H1 (cell line): ENCODE measurements around the gene CADM2. TPM values are rescaled to one million over a fixed set of nuclear protein-coding genes. Genes with fewer than 3 reads are reported as not detected.

Experiments used
- CTCF ChIA-PET: fragments of 300-600 bp; sonication (Branson Sonifier 250); formaldehyde crosslinking; loops from one replicate; lab custom pipeline; 2021; ENCODE audit not compliant: partially characterized antibody; lab: Charles Lee
- POLR2A ChIA-PET: fragments of 300-600 bp; sonication (Branson Sonifier 250); formaldehyde crosslinking; loops from one replicate; lab custom pipeline; 2021; ENCODE audit warnings: inconsistent platforms; ENCODE audit not compliant: partially characterized antibody; lab: Charles Lee
- DNase-seq, 2 experiments: peaks; one replicate each; pipeline versions ENCODE4 v3.0.0 to v3.0.0-alpha.2; 2010 to 2022; ENCODE audit warnings: low spot score in 2 of 2, low read depth in 1 of 2, mixed read lengths in 1 of 2
- FAIRE-seq: peaks from 2 replicates; lab custom pipeline; 2011; peaks lifted over from hg19 to GRCh38; lab: Jason Lieb, UNC
- H2AFZ ChIP-seq: 2 replicates; pipeline ENCODE4 v1.8.1; 2012; ENCODE audit warnings: low read length, inconsistent platforms
- H2AK5ac ChIP-seq: 2 replicates; pipeline ENCODE4 v1.6.1; 2013; ENCODE audit warnings: low read depth, low read length
- H2BK120ac ChIP-seq: replicated peaks from 2 replicates; pipeline ENCODE3; 2013; ENCODE audit warnings: low read depth, low read length, inconsistent platforms
- H2BK12ac ChIP-seq: 2 replicates; pipeline ENCODE4 v1.6.1; 2013; ENCODE audit warnings: low read depth, low read length
- H2BK15ac ChIP-seq: 2 replicates; pipeline ENCODE4 v1.6.1; 2013; ENCODE audit warnings: low read length
- H2BK20ac ChIP-seq: 2 replicates; pipeline ENCODE4 v1.6.1; 2013; ENCODE audit warnings: low read length
- H2BK5ac ChIP-seq: 2 replicates; pipeline ENCODE4 v1.6.1; 2013; ENCODE audit warnings: low read depth, low read length
- H3K14ac ChIP-seq: 2 replicates; pipeline ENCODE4 v1.6.1; 2013; ENCODE audit warnings: inconsistent platforms; ENCODE audit not compliant: insufficient read length
- H3K18ac ChIP-seq: 2 replicates; pipeline ENCODE4 v1.6.1; 2013; ENCODE audit warnings: low read length; ENCODE audit errors: extremely low read depth
- H3K23ac ChIP-seq: 2 replicates; pipeline ENCODE4 v1.6.1; 2013; ENCODE audit warnings: inconsistent platforms; ENCODE audit not compliant: insufficient read length
- H3K23me2 ChIP-seq: 2 replicates; pipeline ENCODE4 v1.6.1; 2013; ENCODE audit warnings: low read depth, low read length
- H3K27ac ChIP-seq: 2 replicates; pipeline ENCODE4 v1.6.1; 2011; ENCODE audit warnings: low read depth, low read length, inconsistent platforms
- H3K27me3 ChIP-seq, 4 experiments: replicated peaks in 1 of 4; 1 replicate in 1 of 4; 2 replicates in 3 of 4; pipeline versions ENCODE4 v1.6.1 to v1.8.1; 2011 to 2013; ENCODE audit warnings: low read length in 3 of 4, mild to moderate bottlenecking in 3 of 4, inconsistent platforms in 2 of 4, mixed read lengths in 2 of 4, moderate library complexity in 1 of 4; ENCODE audit not compliant: control insufficient read depth in 3 of 4, insufficient read depth in 3 of 4; ENCODE audit errors: extremely low read depth in 1 of 4
- H3K36me3 ChIP-seq, 4 experiments: 2 replicates each; pipeline versions ENCODE4 v1.6.1 to v1.8.1; 2011 to 2013; ENCODE audit warnings: mild to moderate bottlenecking in 4 of 4, low read length in 3 of 4, moderate library complexity in 2 of 4, control low read depth in 1 of 4, inconsistent platforms in 1 of 4; ENCODE audit not compliant: insufficient read depth in 4 of 4, control insufficient read depth in 2 of 4
- H3K4ac ChIP-seq: replicated peaks from 2 replicates; pipeline ENCODE3; 2013; ENCODE audit warnings: low read length, low read depth, mixed read lengths, inconsistent platforms; ENCODE audit not compliant: insufficient read length
- H3K4me1 ChIP-seq, 4 experiments: replicated peaks in 1 of 4; 1 replicate in 1 of 4; 2 replicates in 3 of 4; pipeline versions ENCODE4 v1.6.1 to v1.8.1; 2011 to 2013; ENCODE audit warnings: low read length in 3 of 4, inconsistent platforms in 2 of 4, mixed read lengths in 1 of 4; ENCODE audit not compliant: insufficient read depth in 4 of 4, control insufficient read depth in 3 of 4
- H3K4me2 ChIP-seq, 2 experiments: 2 replicates each; pipeline versions ENCODE4 v1.6.1 to v1.8.1; 2011 to 2013; ENCODE audit warnings: low read depth in 2 of 2, low read length in 2 of 2, control low read depth in 1 of 2, inconsistent platforms in 1 of 2, mild to moderate bottlenecking in 1 of 2; ENCODE audit not compliant: insufficient read depth in 1 of 2
- H3K4me3 ChIP-seq, 4 experiments: fragments of 200-600, 300-600 bp in 1 of 4; sonication (generic), shearing (Covaris generic), sonication (Bioruptor Twin) in 1 of 4; 2 replicates each; pipeline versions ENCODE4 v1.5.1 to v1.8.1; 2011 to 2016; ENCODE audit warnings: low read length in 4 of 4, low read depth in 3 of 4, control low read depth in 2 of 4, inconsistent platforms in 2 of 4, mild to moderate bottlenecking in 2 of 4, mixed read lengths in 1 of 4, moderate library complexity in 1 of 4; ENCODE audit not compliant: insufficient read depth in 2 of 4; ENCODE audit errors: extremely low read depth in 1 of 4
- H3K56ac ChIP-seq: replicated peaks from 2 replicates; pipeline ENCODE3; 2013; ENCODE audit warnings: low read depth, mild to moderate bottlenecking, mixed read lengths, low read length, inconsistent platforms; ENCODE audit not compliant: insufficient read length
- H3K79me1 ChIP-seq: 2 replicates; pipeline ENCODE4 v1.6.1; 2013; ENCODE audit warnings: low read depth, low read length, control low read depth
- H3K79me2 ChIP-seq, 2 experiments: 2 replicates each; pipeline versions ENCODE4 v1.6.1 to v1.8.1; 2012 to 2013; ENCODE audit warnings: low read length in 2 of 2, mild to moderate bottlenecking in 2 of 2, inconsistent platforms in 1 of 2; ENCODE audit not compliant: insufficient read depth in 2 of 2, control insufficient read depth in 1 of 2
- H3K9ac ChIP-seq, 4 experiments: replicated peaks in 1 of 4; 1 replicate in 1 of 4; 2 replicates in 3 of 4; pipeline versions ENCODE4 v1.6.1 to v1.8.1; 2011 to 2013; ENCODE audit warnings: low read depth in 3 of 4, low read length in 3 of 4, control low read depth in 2 of 4, mild to moderate bottlenecking in 2 of 4, moderate library complexity in 2 of 4, inconsistent platforms in 1 of 4; ENCODE audit errors: extremely low read depth in 1 of 4
- H3K9me3 ChIP-seq, 2 experiments: 2 replicates each; pipeline versions ENCODE4 v1.6.1 to v1.8.1; 2012 to 2013; ENCODE audit warnings: mild to moderate bottlenecking in 2 of 2, moderate library complexity in 2 of 2, control low read depth in 1 of 2, inconsistent platforms in 1 of 2, low read depth in 1 of 2, low read length in 1 of 2, mixed read lengths in 1 of 2; ENCODE audit not compliant: insufficient read depth in 2 of 2
- H4K20me1 ChIP-seq, 2 experiments: replicated peaks in 1 of 2; 2 replicates each; pipeline versions ENCODE3 to v1.8.1; 2011 to 2013; ENCODE audit warnings: inconsistent platforms in 2 of 2, low read length in 2 of 2, mild to moderate bottlenecking in 1 of 2; ENCODE audit not compliant: insufficient read depth in 2 of 2, control insufficient read depth in 1 of 2
- H4K5ac ChIP-seq: 2 replicates; pipeline ENCODE4 v1.6.1; 2013; ENCODE audit warnings: low read length, low read depth, mixed read lengths, inconsistent platforms; ENCODE audit not compliant: insufficient read length
- H4K8ac ChIP-seq: 2 replicates; pipeline ENCODE4 v1.8.0; 2013; ENCODE audit warnings: mild to moderate bottlenecking, moderate library complexity, low read length, inconsistent platforms; ENCODE audit not compliant: insufficient read depth; ENCODE audit errors: extremely low read depth
- H4K91ac ChIP-seq: replicated peaks from 2 replicates; pipeline ENCODE3; 2013; ENCODE audit warnings: low read length, mixed read lengths, inconsistent platforms; ENCODE audit not compliant: insufficient read length
- ASH2L ChIP-seq: fragments of 200-600, 300-600 bp; sonication (generic); IDR thresholded peaks from one replicate; pipeline ENCODE4 v1.7.1; 2017; ENCODE audit warnings: low read length
- BRCA1 ChIP-seq: IDR thresholded peaks from 2 replicates; pipeline ENCODE4 v1.6.1; 2012; ENCODE audit warnings: low read depth, low read length, improper control_type of control experiment
- CBX5 ChIP-seq: fragments of 300-800, 300-1000 bp; sonication (generic); IDR thresholded peaks from 2 replicates; pipeline ENCODE4 v1.7.1; 2016; ENCODE audit warnings: antibody characterized with exemption, low read length, low read depth
- CBX8 ChIP-seq: fragments of 300-800, 300-1000 bp; sonication (generic); IDR thresholded peaks from 2 replicates; pipeline ENCODE4 v1.7.1; 2016; ENCODE audit warnings: low read depth, low read length, borderline replicate concordance
- CREB1 ChIP-seq: IDR thresholded peaks from 2 replicates; pipeline ENCODE4 v1.6.1; 2012; ENCODE audit warnings: inconsistent platforms
- CTBP2 ChIP-seq: IDR thresholded peaks from 2 replicates; pipeline ENCODE4 v1.7.0; 2011; ENCODE audit warnings: borderline replicate concordance, mild to moderate bottlenecking, moderate library complexity, mixed read lengths, low read length; ENCODE audit not compliant: insufficient read depth, insufficient read length
- EGR1 ChIP-seq: IDR thresholded peaks from 2 replicates; pipeline ENCODE4 v1.6.1; 2011; ENCODE audit warnings: low read depth, low read length, borderline replicate concordance
- FOSL1 ChIP-seq: IDR thresholded peaks from 2 replicates; pipeline ENCODE4 v1.6.1; 2011; ENCODE audit warnings: mild to moderate bottlenecking, low read depth, low read length, moderate library complexity; ENCODE audit not compliant: insufficient read depth
- KDM1A ChIP-seq: fragments of 200-600, 300-600 bp; sonication (generic); IDR thresholded peaks from 2 replicates; pipeline ENCODE4 v1.7.1; 2016; ENCODE audit warnings: mild to moderate bottlenecking, low read length, borderline replicate concordance
- PHF8 ChIP-seq: fragments of 200-600 bp; sonication (generic); conservative IDR thresholded peaks from 2 replicates; pipeline ENCODE4 v1.7.1; 2012; ENCODE audit warnings: low read depth, mild to moderate bottlenecking, inconsistent platforms, low read length, moderate library complexity
- POLR2AphosphoS5 ChIP-seq: IDR thresholded peaks from 2 replicates; pipeline ENCODE4 v1.6.1; 2011; ENCODE audit warnings: low read depth, low read length
- SAP30 ChIP-seq: fragments of 300-600 bp; sonication (generic); IDR thresholded peaks from 2 replicates; pipeline ENCODE4 v1.7.1; 2012; ENCODE audit warnings: low read length, moderate library complexity, mild to moderate bottlenecking, inconsistent platforms; ENCODE audit not compliant: insufficient read depth, insufficient replicate concordance
- SP1 ChIP-seq: IDR thresholded peaks from 2 replicates; pipeline ENCODE4 v1.6.1; 2011; ENCODE audit warnings: low read depth, low read length
- ZNF274 ChIP-seq: IDR thresholded peaks from 2 replicates; pipeline ENCODE4 v1.7.0; 2012; ENCODE audit warnings: low read length, borderline replicate concordance; ENCODE audit errors: extremely low read depth
- WGBS, 2 experiments: shearing (Covaris generic) in 1 of 2; methylation state at CpG; one replicate each; pipeline versions ENCODE4 v1.1.6 to v1.1.7; 2013 to 2015; ENCODE audit warnings: low lambda C conversion rate in 2 of 2, mixed read lengths in 2 of 2, inconsistent platforms in 1 of 2, low coverage in 1 of 2, missing lambda C conversion rate in 1 of 2; ENCODE audit not compliant: insufficient replicate concordance in 2 of 2, insufficient coverage in 1 of 2, insufficient read length in 1 of 2; ENCODE audit errors: extremely low coverage in 1 of 2, missing lambda C conversion rate in 1 of 2; 5-methylcytosine and 5-hydroxymethylcytosine counted together
- polyA plus RNA-seq, 7 experiments: library from polyadenylated mRNA; depleted of rRNA in 3 of 7; stranded (reverse) in 5 of 7; unstranded in 2 of 7; fragments of >200 nt in 5 of 7; fragments of 200-250 nt in 2 of 7; gene quantifications; 1 replicate in 5 of 7; 2 replicates in 1 of 7; 4 replicates in 1 of 7; pipeline versions ENCODE4 v1.2.1 to v1.2.3, GENCODE V29; 2011 to 2013; ENCODE audit warnings: missing spikeins in 2 of 7, mixed read lengths in 2 of 7
- total RNA-seq: library from RNA; stranded (reverse); fragmentation: NEBNext Ultra II Directional; extraction: Animal tissue kit (Norgen Biotek cat#: 25700); gene quantifications from 2 replicates; pipeline ENCODE4 v1.2.1, GENCODE V29; 2021
- TF ChIP-seq, protein P1 (sequence below): IDR thresholded peaks from 2 replicates; pipeline ENCODE4 v1.6.1; 2011; ENCODE audit warnings: low read depth, mild to moderate bottlenecking, low read length; ENCODE audit not compliant: insufficient read depth

The CADM2 gene
- total and polyA plus RNA-seq, 2 of the 8 experiments (the other 6 are each of a cell fraction or from before 2014, with no cell fraction given), result 14.9 to 20.9 TPM

DNA sequence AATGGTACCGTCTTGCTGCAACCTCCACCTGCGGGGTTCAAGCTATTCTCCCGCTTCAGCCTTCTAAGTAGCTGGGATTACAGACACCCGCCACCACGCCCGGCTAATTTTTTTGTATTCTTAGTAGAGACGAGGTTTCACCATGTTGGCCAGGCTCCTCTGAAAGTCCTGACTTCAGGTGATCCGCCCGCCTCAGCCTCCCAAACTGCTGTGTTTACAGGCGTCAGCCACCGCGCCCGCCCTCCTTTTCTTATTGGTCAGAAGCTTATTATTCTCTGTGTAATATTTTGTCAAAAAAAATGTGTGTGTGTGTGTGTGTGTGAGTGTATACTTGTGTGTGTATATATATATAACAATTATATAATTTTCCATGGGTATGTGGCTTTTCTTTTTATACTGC lies 425.6 kb downstream of the CADM2 start:
- no peak overlapping the region for H2AK5ac ChIP-seq
- WGBS, 2 experiments, result 94% methylated on average over 13 of the region's 13 CpGs; no CpG with 5 or more reads in 1 of the 2 experiments
- no peak overlapping the region for H4K5ac ChIP-seq
- TF ChIP-seq, protein P1, sequence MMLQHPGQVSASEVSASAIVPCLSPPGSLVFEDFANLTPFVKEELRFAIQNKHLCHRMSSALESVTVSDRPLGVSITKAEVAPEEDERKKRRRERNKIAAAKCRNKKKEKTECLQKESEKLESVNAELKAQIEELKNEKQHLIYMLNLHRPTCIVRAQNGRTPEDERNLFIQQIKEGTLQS, result no peak
- no peak for TF ChIP-seq BRCA1
- TF ChIP-seq EGR1, result no peak
- TF ChIP-seq POLR2AphosphoS5, result no peak
- no peak for TF ChIP-seq FOSL1
- TF ChIP-seq PHF8, result no peak
- no peak for TF ChIP-seq ZNF274
- TF ChIP-seq KDM1A, result no peak
- no peak for TF ChIP-seq CTBP2
- no peak for TF ChIP-seq CBX8
- TF ChIP-seq ASH2L, result no peak
- TF ChIP-seq SP1, result no peak
- TF ChIP-seq CREB1, result no peak
- no peak for TF ChIP-seq CBX5
- no peak for TF ChIP-seq SAP30

More for the DNA sequence above, 425.6 kb downstream of the CADM2 start:
- no peak overlapping the region for H3K14ac ChIP-seq
- no peak overlapping the region for H3K56ac ChIP-seq
- ChIA-PET CTCF (interaction anchor here (1.0 kb wide), 1 partner anchor 182 kb away, joined by 4 read pairs; no protein-coding TSS in a partner anchor), POLR2A (no interaction called here)
- H3K9me3 ChIP-seq, result no peaks in the 10 kb centered on the region
- H3K23ac ChIP-seq, result no peak overlapping the region
- H3K27me3 ChIP-seq, result no peaks in the 10 kb centered on the region
- DNase-seq (no peak), FAIRE-seq (no peak)
- H3K23me2 ChIP-seq, result no peaks in the 10 kb centered on the region
- no peak overlapping the region for H3K27ac ChIP-seq
- H2BK20ac ChIP-seq, result no peak overlapping the region
- H2AFZ ChIP-seq, result no peak overlapping the region
- no peak overlapping the region for H2BK5ac ChIP-seq
- no peak overlapping the region for H3K4me2 ChIP-seq
- no peak overlapping the region for H2BK12ac ChIP-seq
- H3K9ac ChIP-seq, result no peak overlapping the region
- H3K18ac ChIP-seq, result no peak overlapping the region
- H3K4me3 ChIP-seq, result no peak overlapping the region
- no peaks in the 10 kb centered on the region for H3K79me1 ChIP-seq
- H3K36me3 ChIP-seq, result no peaks in the 10 kb centered on the region
- no peak overlapping the region for H3K4ac ChIP-seq
- H3K4me1 ChIP-seq, result no peaks in the 10 kb centered on the region
- H4K20me1 ChIP-seq, result no peaks in the 10 kb centered on the region
- no peak overlapping the region for H4K91ac ChIP-seq
- H3K79me2 ChIP-seq, result no peaks in the 10 kb centered on the region
- H2BK15ac ChIP-seq, result no peak overlapping the region
- no peak overlapping the region for H4K8ac ChIP-seq
- no peak overlapping the region for H2BK120ac ChIP-seq
